ENCODE data around the gene KRT76.

The KRT76 gene

DNA sequence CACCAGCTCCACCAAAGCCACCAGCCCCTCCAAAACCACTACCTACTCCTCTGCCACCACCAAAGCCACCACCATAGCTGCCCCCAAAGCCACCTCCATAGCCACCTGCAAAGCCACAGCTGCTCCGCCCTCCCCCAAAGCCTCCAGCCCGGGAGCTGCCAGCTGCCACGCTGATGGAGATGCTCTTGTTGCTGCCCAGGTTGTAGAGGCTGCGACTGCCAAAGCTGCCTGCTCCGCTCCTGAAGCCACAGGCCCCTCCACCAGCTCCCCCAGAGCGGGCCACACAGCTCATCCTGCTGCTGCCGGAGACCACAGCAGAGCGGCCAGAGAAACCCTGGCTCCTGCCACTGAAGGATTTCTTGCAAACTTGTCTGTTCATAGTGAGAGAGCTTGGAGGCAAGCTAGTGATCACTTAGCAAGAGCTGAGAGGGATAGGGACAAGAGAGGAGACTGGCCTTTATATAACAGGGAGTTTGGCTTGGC is at the start of gene KRT76:
KRT76 (minus strand) TSS at position 433 of the 483 bp plus-strand sequence; CDS start at position 379, 54 bp downstream.
- DNase-seq, result no peak

DNA sequence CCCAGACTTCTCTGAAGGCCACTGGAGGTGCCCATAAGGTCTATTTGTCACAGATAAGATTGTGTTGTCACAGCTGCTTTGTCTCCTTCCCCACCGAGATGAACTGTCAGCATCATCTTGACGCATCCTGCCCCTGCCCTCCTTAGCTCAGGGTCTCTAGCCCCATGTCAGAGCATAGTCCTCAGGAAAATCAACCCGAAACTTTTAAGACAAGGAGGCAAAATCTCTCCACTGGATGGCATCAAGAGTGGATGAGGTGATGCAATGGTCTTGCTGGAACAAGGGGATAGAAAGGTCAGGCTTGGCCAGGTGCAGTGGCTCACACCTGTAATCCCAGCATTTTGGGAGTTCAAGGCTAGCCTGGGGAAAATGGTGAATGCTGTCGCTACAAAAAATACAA is 48.8 kb upstream of the KRT76 start:
- DNase-seq, result no peak

DNA sequence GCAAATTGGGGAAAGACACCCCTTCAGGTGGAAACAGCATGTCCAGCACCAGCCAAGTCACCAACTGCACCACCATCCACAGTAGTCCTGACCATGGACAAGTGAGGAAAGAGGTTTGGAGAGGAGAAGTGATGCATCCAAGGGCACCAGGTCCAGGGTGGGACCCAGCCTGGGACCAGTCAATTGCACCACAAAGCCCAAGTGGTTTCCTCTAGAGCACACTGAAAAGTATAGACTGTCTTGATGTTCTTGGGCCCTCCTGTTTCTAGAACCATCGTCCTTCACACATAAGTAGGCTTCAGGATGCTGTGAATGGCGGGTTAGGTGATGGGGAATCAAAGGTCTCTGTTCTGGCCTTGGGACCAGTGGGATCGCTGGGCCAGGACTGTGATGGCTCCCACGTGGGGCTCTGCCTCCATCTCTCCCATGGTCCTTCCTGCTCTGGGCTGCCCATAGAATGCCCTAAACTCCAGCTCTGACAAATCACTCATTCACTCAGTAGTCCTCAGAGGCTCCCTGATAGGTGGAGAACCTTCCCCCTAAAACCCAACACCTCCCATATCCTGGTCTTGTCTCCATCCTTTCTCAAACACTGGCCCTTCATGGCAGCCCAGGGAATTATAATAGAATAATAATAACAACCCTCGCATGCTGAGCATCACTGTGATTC is 47.7 kb upstream of the KRT76 start:
- DNase-seq, result no peak

DNA sequence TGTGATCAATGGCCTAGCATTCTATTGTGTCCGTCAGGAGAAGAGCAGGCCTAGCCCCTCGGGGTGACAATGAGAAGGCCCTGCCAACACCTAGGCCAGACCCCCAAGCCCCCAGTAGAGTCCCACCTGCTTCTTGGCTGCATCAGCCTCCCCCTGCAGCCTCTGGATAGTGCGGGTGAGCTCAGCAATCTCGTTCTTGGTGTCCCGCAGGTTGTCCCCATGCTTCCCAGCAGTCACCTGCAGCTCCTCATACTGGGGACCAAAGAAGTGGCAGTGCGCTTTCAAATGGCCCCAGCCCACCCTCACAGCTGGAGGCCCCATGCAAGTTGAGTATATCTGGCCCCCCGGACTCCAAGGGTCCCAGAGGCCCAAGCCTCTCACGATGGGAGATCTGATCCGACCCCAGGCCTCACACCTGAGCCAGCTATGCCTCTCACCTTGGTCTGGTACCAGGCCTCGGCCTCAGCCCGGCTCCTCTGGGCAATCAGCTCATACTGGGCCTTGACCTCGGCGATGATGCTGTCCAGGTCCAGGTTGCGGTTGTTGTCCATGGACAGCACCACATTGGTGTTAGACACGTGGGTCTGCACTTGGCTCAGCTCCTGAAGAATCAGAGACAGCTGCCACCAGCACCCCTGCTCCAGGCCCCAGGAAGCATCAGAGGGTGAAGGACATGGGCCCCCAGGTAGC is 46.8 kb upstream of the KRT76 start:
- DNase-seq, result no peak

DNA sequence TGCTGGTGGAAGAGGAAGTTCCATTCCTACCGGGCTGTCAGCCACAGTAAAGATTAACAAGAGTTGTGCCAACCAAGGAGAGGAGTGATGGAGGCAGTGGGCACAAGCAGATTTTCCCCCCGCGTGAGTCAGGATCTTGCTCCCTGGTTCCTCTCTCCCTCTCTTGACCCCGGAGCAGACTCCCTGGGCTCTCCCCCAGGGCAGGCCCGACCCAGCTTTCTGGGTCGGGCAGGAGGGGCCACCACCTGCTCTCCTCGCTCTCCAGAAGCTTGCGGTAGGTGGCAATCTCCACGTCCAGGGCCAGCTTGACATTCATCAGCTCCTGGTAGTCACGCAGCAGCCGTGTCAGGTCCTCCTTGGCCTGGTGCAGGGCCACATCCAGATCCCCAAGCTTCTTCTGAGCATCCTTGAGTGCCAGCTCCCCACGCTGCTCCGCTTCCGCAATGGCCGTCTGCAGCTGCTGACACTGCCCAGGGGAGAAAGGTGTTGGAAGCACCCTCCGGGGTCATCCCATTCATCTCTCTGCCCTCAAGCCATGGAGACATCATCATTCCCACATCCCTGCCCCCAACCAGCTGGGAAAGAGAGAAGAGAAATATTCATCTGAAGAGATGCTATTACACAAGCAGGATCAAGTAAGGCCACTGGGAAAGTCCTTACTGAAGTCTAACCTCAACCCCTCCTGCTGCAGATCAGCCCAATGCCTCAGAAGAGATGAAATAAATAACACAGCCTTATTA is 45.8 kb upstream of the KRT76 start:
- no peak for DNase-seq

DNA sequence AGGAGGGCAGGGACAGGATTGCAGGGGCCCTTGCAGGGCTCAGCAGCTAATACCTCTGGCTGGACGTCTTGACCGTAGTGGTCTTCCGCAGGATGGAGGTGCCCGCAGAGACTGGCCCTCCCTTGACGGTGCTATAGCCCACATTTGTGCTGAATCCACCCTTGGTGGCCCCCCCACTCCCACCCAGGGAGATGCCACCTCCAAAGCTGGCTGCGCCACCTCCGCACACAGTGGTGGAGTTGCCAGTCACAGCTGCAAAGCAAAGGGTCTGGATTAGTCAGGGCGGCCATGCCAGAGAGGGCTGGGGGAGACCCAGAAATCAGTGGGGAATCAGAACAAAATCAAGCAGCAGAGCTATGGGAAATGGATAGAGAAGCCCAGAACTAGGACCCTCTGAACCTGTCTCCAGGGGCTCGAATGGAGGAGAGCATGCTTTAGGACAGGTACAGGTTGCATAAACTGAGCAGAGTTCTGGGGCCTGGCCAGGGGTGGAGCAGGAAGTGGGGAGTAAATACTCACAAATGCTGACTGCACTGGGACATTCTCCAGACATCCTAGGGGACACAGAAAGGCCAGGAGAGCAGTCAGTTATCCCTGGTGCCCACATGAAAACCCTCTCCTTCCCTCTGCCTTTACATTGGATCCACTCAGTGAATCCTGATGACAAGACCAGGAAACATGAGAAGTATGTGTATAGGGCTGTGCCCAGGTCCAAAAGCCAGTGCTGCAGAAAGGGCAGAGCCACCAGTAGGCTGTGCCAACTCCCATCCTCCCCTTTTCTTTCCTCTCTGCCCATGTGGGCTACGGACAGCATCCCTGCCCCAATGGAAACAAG is 44.9 kb upstream of the KRT76 start:
- no peak for DNase-seq

DNA sequence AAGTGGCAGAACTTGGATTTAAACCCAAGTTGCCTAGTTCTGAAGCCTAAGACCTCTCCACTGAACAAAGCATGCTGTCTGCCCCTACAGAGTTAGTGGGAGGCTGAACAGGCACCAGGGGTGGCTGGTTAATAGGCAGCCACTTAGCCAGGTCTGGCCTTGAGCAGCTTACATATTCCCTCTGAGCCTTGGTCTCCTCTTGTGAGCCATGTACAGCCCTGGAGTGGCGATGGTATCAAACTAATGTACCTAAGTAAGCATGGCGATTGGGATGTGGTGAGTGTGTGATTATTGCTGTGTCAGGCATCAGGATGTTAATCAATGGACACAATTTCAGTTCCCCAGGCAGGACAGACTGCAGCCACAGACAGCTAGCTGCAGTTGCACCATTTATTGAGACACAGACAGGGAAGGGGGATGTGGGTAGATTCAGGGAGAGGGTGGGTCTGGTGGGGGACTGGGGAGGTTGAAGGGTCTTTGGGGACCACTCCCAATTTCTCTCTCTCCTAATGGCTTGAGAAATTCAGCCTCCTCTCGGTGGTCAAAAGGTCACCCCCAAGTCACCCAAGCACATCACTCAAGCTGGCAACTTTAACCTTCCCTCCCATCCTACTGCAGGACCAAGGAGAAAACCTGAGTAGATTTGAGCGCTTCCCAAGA is 44.1 kb upstream of the KRT76 start:
- DNase-seq, result no peak

DNA sequence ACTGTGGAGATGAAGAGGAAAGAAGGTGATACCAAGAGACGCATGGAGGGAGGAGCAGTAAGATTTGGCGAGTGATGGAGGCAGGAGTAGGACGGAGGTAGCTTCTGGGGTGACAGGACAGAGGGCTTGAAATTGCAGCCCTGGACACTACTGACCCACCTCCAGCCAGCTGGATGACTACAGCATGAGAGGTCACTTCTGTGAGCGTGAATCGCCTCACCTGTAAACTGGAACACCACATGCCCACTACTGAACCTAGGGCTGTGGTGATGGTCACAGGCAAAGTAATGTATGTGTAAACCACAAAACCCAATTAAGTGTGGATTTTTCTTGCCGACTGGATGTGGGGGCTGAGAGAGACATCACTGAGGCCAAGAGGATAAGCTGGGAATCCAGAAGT is 43.4 kb upstream of the KRT76 start:
- DNase-seq, result no peak

DNA sequence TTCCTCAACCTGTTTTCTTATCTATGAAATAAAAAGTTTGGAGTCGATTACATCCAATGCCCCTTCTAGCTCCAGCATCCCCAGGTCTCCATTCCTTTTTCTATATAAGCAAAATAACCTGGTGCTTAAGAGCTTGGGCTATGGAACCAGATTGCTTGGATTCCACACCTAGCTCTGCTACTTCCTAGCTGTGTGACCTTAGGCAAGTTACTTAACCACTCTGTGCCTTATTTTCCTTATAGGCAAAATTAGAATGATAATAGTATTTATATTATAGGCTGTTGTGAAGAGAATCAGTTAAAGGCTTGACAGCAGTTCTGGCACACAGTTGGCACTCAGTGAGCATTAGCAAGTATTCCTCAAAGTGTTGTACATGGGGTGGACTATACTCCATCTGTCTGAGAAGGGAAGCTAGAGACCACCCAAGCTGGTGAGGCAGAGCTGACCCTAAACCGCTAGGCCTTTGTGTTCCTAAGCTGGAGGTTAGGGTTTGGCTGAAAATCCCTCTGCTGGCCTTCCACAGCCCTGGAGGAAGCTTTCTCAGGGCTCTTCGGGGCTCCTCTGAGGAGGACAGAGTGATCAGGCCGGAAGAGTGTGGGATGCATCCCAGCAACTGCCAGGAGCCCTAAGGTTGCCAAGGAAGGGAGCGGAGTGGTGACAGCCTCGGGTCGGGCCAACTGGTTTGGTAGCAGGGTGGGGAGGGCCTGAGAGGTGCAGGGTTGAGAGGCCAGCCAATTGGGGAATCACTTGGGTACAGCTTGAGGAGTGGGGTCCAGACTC is 42.8 kb upstream of the KRT76 start:
- DNase-seq, result no peak

DNA sequence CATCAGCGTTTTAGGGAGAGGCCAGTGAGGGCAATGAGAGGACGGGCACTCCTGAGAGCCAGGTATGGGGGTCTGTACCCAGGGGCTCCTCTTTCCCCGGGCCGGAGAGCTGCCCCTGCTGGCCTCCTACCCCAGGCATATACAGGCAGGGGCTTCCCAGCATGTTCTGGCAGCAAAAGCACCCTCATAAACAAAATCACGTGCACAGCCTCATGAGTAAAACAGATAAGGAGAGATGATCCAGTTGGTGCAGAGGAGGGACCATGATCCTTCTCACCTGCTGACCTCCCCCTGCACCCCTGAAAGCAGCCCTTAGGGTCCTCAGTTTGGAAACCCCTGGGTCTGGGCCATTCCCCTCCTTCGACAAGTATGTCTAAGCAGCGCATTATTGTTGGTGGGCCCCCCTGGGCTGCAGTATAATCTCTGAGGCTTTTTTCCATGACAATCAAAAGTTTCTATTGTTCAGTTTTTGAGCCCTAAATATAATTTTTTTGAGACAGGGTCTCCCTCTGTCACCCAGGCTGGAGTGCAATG is 41.8 kb upstream of the KRT76 start:
- no peak for DNase-seq

DNA sequence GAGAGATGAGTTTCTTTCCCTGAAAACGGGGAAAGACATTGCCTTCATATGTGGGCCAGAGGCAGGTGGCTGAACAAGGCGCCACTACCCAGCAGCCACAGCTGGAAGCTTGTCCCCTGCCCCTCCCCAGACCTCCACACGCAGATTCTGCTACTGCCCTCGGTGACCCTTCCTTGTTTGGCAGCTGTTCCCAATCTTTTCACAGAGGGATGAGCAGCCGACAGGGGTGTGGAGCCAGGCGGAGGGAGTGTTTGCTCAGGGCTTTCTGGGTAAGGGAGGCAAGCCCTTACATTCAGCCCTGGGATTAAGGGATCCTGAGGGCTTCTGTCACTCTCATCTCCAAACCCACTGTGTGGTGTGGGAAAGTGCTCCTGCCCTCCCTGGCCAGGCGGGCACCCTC is 41.2 kb upstream of the KRT76 start:
- DNase-seq, result no peak

DNA sequence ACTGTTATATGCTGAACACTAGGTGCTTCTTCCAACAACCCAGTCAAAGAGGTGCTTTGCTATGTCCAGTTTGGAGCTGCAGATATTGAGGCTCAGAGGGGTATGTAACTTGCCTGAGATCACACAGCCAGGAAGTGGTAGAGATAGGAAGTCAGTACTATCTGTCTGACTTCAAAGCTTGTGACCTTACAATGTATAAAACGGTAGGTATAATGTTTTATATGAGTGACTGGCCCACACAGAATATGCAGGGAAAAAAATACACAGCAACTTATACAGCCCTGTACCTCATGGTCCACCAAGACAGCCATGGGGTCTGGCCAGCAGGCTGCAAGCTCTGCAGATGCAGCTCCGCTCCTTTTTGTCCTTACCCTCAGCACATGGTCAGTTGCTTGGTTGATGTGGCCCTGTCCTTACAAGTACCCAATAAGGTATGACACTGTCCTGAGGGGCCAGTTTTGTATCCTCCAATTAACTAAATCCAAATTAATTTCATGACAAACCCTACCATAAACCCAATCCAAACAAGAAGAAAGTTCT is 40.6 kb upstream of the KRT76 start:
- no peak for DNase-seq

DNA sequence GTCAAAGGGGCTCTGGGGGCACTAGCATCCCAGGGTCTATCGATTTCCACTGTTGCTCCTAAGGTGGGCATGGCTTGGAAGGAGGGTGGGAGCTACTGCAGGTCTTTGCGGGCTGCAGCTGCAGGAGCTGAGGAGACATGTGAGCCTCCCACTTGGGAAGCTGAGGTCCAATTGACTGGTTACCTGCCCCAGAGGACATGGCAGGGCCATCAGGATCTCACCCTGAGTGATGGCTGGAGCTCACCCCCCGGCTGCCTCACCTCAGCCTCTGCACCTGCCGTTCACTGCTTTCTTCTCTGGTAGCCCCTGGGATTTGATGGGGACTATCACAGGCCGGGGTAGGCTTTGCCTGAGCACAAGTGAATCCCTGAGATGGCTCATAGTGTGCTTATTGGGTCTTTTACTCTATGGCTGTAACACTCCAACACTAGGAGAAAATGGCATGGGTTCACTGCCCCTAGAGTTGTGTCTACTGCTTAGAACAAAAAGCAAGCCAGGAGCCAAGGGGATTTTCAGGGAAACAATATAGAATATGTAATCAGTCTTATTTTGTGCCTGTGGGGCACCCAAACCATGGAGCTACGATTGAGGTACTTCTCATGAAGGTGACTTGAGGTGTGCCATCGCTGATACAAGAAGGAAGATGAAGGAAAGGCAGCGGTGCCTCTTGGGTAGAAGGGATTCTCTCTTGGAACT is 40.0 kb upstream of the KRT76 start:
- no peak for DNase-seq

DNA sequence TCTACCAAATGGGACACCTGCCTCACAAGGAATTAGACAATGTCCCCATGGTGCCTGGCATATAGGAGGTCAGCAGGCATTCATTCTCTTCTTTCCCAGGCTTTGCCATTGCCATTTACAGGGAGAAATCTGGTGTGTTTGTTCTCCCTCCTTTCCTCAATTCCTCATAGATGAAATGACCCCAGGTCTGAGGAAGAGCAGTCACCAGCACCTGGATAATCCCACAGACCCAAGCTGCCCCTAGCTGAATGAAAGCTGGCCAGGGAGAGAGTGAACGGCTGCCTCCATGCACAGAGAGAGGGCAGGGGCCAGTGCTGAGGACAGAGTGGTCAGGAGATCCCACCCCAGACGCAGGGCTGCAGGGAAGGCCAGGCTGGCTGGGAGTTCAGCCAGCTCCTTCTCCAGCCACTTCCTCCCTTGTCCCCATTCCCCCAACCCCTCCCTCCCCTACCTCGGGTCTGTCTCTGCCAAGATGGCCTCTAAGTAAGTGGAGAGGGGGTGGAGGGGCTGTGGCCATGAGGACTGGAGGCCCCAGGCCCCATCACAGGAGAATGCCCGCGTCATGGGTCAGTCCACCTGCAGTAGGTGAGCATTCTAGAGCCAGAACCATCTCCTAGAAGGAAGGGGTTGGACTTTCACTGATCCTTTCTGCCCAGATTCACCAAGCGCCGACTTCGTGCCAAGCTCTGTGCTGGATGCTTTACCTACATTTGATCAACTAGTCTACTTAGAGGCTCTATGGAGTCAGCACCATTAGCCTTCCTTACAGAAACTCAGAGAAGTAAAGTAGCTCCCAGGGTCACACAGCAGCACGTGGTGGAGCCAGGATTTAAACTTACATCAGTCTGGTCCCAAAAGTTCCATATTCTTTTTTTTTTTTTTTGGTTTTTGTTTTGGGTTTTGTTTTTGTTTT is 38.8 kb upstream of the KRT76 start:
- DNase-seq, result no peak

DNA sequence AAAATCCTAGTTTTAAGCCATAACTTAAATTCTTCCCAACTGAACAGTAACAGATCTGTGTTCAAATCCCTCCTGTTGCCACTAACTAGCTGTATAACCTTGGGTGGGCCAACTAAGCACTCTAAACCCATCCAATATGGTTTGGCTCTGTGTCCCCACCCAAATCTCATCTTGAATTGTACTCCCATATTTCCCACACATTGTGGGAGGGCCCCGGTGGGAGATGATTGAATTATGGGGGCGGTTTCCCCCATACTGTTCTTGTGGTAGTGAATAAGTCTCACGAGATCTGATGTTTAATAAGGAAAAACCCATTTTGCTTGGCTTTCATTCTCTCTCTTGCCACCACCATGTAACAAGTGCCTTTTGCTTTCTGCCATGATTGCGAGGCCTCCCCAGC is 38.0 kb upstream of the KRT76 start:
- no peak for DNase-seq

DNA sequence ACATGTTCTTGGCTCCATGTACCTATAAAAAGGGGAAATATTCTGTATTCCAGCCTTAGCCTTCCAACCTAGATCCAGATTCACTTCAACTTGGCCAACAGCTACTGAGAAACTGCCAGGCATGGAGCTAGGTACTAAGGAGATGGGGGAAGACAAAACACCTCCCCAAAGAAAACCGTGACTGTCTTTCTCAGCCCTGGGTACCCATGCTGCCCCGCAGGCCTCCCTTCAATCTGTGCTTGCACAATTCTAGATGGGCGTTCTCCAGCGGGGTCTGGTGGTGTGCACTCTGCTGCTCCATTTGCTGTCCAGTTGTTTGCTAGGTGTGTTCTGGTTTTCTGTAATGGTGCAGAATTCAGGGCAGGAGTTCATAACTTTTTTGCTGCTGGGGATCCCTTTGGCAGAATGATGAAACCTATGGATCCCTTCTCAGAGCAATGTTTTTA is 37.6 kb upstream of the KRT76 start:
- DNase-seq, result no peak

DNA sequence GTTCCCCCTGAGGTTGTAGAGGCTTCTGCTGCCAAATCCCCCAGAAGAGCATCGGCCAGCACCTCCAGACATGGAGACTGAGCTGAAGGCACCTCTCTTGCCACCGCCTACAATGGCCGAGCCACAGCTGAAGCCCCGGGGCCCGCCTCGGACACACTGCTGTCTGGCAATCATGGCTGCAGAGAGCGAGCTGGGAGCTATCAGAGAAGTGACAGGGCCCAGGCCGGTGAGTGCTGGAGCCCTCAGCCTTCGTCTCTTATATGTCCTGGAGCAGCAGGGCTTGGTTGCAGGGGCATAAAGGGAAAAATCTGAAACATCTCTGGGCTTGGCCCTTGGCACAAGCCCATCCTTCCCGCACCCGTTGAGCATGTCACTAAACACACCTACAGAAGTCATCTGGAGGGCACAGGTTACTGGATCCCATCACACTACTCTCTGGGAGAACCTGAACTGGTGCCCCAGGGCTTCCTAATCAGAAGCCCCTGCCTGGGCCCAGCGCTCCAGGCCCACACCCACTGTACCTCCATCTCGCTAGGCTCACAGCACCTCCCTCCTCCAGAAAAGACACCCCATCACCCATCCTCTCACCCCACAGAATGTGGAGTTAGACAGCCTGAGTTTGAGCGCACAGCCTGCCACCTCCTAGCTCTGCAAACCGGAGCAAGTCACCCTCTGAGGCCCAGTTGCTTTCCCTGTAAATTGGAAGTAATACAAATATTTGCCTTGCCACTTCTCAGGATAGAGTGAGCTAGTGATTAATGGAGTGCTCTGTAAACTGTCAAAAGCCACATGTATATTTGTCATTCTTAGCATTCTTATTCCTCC is 37.0 kb upstream of the KRT76 start, which contains the start of gene KRT4:
KRT4 (minus strand) TSS at position 232 of the 825 bp plus-strand sequence; CDS start at position 174, 58 bp downstream.
- no peak for DNase-seq

DNA sequence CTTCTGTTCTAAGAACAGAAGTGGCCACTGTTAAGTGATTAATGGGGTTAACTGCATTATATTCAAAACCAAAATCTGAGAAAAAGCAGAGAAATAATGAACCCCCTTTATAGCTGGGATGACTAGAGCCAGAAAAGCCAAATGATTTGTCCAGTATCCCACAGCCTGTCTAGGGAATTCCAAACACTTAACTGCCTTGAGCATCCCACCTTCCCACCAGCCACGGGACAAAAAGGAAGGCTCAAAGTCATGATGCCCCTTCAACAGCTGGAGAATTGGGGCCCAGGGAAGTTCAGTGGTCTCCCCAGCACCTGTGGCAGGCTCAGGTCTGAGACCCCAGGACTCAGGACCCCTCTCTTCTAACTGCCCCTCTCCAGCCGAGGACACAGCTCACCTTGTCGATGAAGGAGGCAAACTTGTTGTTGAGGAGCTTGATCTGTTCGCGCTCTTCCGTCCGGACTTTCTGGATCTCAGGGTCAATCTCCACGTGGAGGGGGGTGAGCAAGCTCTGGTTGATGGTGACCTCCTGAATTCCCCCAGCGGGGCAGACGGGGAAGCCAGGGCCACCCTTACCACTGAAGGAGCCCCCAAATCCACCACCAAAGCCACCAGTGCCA is 36.2 kb upstream of the KRT76 start:
- no peak for DNase-seq

All from amniotic stem cell (primary cell).